Measurements from ENCODE around the gene CDR2L. TPM values are rescaled to one million over a fixed set of nuclear protein-coding genes. Genes with fewer than 3 reads are reported as not detected.
A peak's percentile ranks its signal among the peaks of the same experiment; 100 is the strongest.
"Not testable (repeated sequence)": the region's sequence is repeated elsewhere in the genome, so short reads cannot be mapped to it uniquely, and the experiment has no call there.

The CDR2L gene
- total RNA-seq, 4 donors from 2014 or later, result 2.0 to 5.6 (median 3.6) TPM

GRCh38 chr17:75024686-75025397, 37.4 kb downstream of the CDR2L start:
- no peaks in the 10 kb centered on the region for H3K9me3 ChIP-seq
- peaks cover 0 to 20% (median 10%) of the 10 kb centered on the region in 4 donors for H3K36me3 ChIP-seq
- no peak overlapping the region for H3K4me3 ChIP-seq
- no peaks in the 10 kb centered on the region for H3K27me3 ChIP-seq
- WGBS, 2 donors (ENCODE audit: low coverage in 1 of 2), result 63 to 85% methylated on average over 3 to 10 of the region's 10 CpGs
- no peak overlapping the region for H3K27ac ChIP-seq
- in situ Hi-C loops (cut with MboI; ENCODE audit: low pct_ligation_motif_present in 1 of 4, low pct_unique_long_range_greater_than_20kb in 1 of 4, low sequenced_read_pairs in 3 of 4), result no loop called here
- intact Hi-C loops (cut with DNase I; ENCODE audit: low total_unique reads), result no loop called here
- DNase-seq, result no peak
- no peaks in the 10 kb centered on the region for H3K4me1 ChIP-seq
- TF ChIP-seq POLR2AphosphoS5 (IDR thresholded peaks at IDR 0.05), result no peak
- TF ChIP-seq POLR2A (IDR thresholded peaks at IDR 0.05), result no peak
- TF ChIP-seq EP300 (IDR thresholded peaks at IDR 0.05; ENCODE audit: low read depth), result no peak
- TF ChIP-seq CTCF (IDR thresholded peaks at IDR 0.05), result no peak

DNA sequence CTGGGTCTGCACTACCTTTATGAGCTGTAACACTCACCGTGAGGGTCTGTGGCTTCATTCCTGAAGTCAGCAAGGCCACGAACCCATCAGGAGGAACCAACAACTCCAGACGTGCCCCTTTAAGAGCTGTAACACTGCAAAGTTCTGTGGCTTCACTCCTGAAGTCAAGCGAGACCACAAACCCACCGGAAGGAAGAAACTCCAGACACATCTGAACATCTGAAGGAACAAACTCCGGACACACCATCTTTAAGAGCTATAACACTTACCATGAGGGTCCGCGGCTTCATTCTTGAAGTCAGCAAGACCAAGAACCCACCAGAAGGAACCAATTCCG, 37.9 kb downstream of the CDR2L start:
- peaks cover 0 to 16% (median 7%) of the 10 kb centered on the region in 4 donors for H3K36me3 ChIP-seq
- H3K4me1 ChIP-seq; H3K27ac ChIP-seq; DNase-seq; intact Hi-C loops (cut with DNase I; ENCODE audit: low total_unique reads); H3K4me3 ChIP-seq; H3K27me3 ChIP-seq; H3K9me3 ChIP-seq; in situ Hi-C loops (cut with MboI; ENCODE audit: low pct_ligation_motif_present in 1 of 4, low pct_unique_long_range_greater_than_20kb in 1 of 4, low sequenced_read_pairs in 3 of 4): not testable (repeated sequence)
- WGBS, 2 donors (ENCODE audit: low coverage in 1 of 2), result 82% methylated on average over 9 of the region's 9 CpGs; no CpG with 5 or more reads in 1 of the 2 donors

- DNase-seq; H3K27ac ChIP-seq; H3K4me1 ChIP-seq; in situ Hi-C loops (cut with MboI; ENCODE audit: low pct_ligation_motif_present in 1 of 4, low pct_unique_long_range_greater_than_20kb in 1 of 4, low sequenced_read_pairs in 3 of 4); intact Hi-C loops (cut with DNase I; ENCODE audit: low total_unique reads); H3K9me3 ChIP-seq; H3K36me3 ChIP-seq; H3K4me3 ChIP-seq; H3K27me3 ChIP-seq: not testable (repeated sequence)
- WGBS, 2 donors (ENCODE audit: low coverage in 1 of 2), result 55 to 70% methylated on average over 2 of the region's 2 CpGs
Observed at GRCh38 chr17:75026650-75027049, 39.2 kb downstream of the CDR2L start.

GRCh38 chr17:75030161-75030560, 42.7 kb downstream of the CDR2L start:
- whole genome bisulfite sequencing, 2 donors (ENCODE audit: low coverage in 1 of 2), result 75 to 90% methylated on average over 2 to 8 of the region's 8 CpGs
- in situ Hi-C loops (cut with MboI; ENCODE audit: low pct_ligation_motif_present in 1 of 4, low pct_unique_long_range_greater_than_20kb in 1 of 4, low sequenced_read_pairs in 3 of 4), result no loop called here
- H3K27ac ChIP-seq, result no peak overlapping the region
- DNase-seq, result no peak
- no peaks in the 10 kb centered on the region for H3K36me3 ChIP-seq
- no peaks in the 10 kb centered on the region for H3K9me3 ChIP-seq
- H3K4me1 ChIP-seq, result peaks cover 9 to 33% (median 28%) of the 10 kb centered on the region in 4 donors
- H3K27me3 ChIP-seq, result no peaks in the 10 kb centered on the region
- H3K4me3 ChIP-seq, result no peak overlapping the region
- intact Hi-C loops (cut with DNase I; ENCODE audit: low total_unique reads), result no loop called here
- TF ChIP-seq POLR2AphosphoS5 (IDR thresholded peaks at IDR 0.05), result no peak
- TF ChIP-seq POLR2A (IDR thresholded peaks at IDR 0.05), result no peak
- no peak for TF ChIP-seq EP300 (IDR thresholded peaks at IDR 0.05; ENCODE audit: low read depth)
- TF ChIP-seq CTCF (IDR thresholded peaks at IDR 0.05), result no peak

DNA sequence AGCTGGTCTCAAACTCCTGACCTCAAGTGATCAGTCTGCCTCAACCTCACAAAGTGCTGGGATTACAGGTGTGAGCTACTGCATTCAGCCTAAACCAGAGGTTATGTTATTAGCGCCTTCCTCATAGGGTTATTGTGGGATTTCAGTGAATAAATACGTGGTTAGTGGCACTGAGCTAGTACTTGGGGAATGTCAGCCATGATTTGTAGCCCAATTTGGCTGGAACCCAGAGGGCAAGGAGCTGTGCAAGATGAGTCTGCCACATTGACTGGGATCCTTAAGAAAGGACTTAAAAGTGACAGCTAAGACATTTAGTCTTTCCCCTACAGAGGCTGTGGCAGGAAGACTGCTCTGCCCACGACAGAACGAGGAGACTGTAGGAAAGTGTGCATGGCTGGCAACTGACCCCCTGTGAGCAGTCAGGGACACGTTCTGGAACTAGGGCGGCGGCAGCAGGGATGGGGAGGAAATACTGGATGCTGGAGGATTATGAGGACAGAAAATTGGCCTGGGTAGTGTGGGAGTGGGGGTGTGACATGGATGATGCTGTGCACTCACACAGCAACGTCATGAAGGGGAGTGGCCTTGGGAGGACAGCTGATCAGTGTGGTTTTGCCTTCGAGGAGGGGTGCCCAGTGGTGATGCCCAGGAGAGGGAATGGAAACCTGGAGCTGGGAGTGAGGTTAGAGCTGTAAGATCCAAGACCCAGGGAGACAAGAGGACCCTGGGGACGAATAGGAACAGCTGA, 44.7 kb downstream of the CDR2L start:
- no peaks in the 10 kb centered on the region for H3K27me3 ChIP-seq
- no peak for TF ChIP-seq CTCF (IDR thresholded peaks at IDR 0.05)
- 6 to 18% methylated on average over 4 to 10 of the region's 10 CpGs for WGBS, 2 donors (ENCODE audit: low coverage in 1 of 2)
- in situ Hi-C loops (cut with MboI; ENCODE audit: low pct_ligation_motif_present in 1 of 4, low pct_unique_long_range_greater_than_20kb in 1 of 4, low sequenced_read_pairs in 3 of 4) (no loop called here), intact Hi-C loops (cut with DNase I; ENCODE audit: low total_unique reads) (no loop called here)
- H3K27ac ChIP-seq, result peak overlapping the region; percentile 64 to 98 (median 88)
- peak overlapping the region in 2 of 4 donors; percentile 13 to 62 for H3K4me3 ChIP-seq
- H3K36me3 ChIP-seq, result no peaks in the 10 kb centered on the region
- DNase-seq, result peak; percentile 74
- peaks cover 24 to 52% (median 47%) of the 10 kb centered on the region in 4 donors for H3K4me1 ChIP-seq
- no peaks in the 10 kb centered on the region for H3K9me3 ChIP-seq
